GM15510 (cell line): ENCODE data around the gene TMEM263.

Source experiments
- POLR2A ChIP-seq: IDR thresholded peaks from 3 replicates; pipeline ENCODE4 v1.6.1; 2011; ENCODE audit warnings: borderline replicate concordance; ENCODE audit not compliant: insufficient read length; ENCODE audit errors: extremely low read depth

Gene TMEM263

GRCh38 chr12:106955377-106956047 lies at the start of gene TMEM263:
Gene TMEM263 (plus strand): TSS chr12:106955907. CDS start chr12:106967117, 11,210 bp downstream.
- TF ChIP-seq POLR2A = peak; percentile 87

DNA sequence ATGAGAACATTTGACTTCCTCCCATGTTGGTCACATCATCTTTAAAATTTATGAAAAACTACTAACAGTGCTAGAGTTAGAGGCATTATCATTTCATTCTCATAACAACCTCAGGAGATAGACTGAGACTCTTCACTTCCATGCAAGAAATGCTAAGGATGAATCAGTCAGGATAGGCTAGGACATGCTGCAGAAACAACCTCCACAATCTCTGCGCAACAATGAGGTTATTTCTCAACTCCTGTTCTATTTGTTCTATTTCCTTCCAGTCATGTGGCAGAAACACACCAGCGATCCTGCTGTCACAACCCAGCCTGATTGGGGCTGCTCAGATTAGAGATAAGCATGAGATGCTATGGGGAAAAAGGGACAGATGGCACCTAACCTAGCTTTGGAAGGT lies 49.0 kb upstream of the TMEM263 start:
- TF ChIP-seq POLR2A = no peak

GRCh38 chr12:106907411-106907810 lies 48.3 kb upstream of the TMEM263 start:
- no peak for TF ChIP-seq POLR2A

GRCh38 chr12:106907846-106908245 lies 47.9 kb upstream of the TMEM263 start:
- TF ChIP-seq POLR2A = no peak

GRCh38 chr12:106908561-106908960 lies 47.1 kb upstream of the TMEM263 start:
- no peak for TF ChIP-seq POLR2A

DNA sequence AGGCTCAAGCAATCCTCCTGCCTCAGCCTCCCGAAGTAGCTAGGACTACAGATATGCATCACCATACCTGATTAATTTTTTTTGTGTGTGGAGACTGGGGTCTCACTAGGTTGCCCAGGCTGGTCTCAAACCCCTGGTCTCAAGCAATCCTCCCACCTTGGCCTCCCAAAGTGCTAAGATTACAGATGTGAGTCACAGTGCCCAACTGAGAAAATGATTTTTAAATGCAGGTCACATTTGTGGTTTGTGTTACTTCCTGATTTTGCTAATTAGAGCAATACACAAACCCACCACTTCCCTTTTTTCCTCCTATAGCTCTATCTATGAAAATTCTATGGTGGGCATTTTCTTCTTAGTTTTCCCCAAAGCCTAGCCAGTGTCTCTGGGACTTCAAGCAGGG lies 45.5 kb upstream of the TMEM263 start:
- no peak for TF ChIP-seq POLR2A

GRCh38 chr12:106911581-106911980 lies 44.1 kb upstream of the TMEM263 start:
- TF ChIP-seq POLR2A = no peak

- no peak for TF ChIP-seq POLR2A
Measured at GRCh38 chr12:106913456-106913855, 42.3 kb upstream of the TMEM263 start.

GRCh38 chr12:106914796-106915634 lies 40.7 kb upstream of the TMEM263 start:
- no peak for TF ChIP-seq POLR2A

DNA sequence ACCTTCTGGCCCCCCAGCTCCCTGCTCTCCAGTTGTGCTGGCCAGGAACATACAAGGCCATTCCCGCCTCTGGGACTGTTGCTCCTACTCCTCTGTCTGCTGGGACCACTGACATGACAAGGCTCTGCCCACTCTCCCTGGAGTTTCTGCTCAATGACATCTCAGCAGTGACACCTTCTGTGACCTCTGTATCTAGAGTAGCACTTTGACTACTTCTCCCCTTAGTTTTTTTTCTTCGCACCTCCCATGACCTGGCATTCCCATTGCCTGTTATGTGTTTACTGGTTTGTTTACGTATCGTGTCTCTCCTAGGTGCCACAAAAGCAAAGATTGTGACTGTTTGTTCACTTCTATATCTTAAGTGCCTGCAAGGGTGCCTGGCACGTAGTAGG lies 40.1 kb upstream of the TMEM263 start:
- TF ChIP-seq POLR2A = no peak

DNA sequence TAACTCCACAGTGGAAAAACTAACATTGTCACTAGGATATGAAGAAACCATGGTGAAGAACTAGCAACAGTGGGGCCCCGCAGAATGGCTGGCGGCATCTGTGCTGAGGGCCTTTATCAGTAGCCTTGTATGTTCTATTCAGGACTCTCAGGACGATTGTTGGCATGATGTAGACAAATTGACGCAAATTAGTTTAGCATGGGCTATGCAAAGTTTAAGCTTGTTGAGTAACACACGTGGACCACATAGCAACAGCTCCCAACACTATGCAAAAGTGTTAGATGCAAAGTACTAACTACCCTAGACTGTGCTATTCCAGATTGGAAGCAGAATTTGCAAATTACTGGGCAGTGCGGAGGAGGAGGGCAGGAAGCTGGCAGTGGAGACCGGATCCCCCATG lies 38.2 kb upstream of the TMEM263 start:
- TF ChIP-seq POLR2A = no peak

GRCh38 chr12:106918746-106919145 lies 37.0 kb upstream of the TMEM263 start:
- no peak for TF ChIP-seq POLR2A

DNA sequence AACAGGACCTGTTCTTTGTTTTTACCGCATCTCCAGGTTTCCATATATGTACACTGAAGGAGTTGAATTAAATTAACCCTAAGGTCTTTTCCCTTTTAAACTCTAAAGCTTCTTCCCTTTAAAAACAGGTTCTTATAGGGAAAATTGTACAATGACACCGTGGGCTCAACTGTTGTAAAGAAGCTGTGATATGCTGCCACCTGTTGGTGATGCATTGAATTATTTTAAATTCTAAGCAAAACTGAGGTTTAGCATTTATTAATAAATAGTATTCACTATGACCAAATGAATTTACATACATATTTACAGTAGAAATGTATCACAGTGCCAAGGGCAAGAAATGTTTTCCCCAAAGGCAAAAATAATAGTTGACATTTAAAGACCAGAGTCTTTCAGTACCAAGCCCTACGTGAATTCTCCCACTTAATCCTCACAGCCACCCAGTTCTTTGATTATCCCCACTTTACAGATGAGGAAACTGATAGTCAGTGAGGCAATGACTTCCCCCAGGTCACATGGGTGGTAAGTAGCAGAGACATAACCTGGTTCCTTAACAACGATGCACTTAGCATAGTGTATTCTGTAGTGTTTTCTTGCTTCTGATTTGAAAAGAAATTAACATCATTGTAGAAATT lies 35.7 kb upstream of the TMEM263 start:
- no peak for TF ChIP-seq POLR2A

GRCh38 chr12:106924268-106924861 lies 31.3 kb upstream of the TMEM263 start:
- TF ChIP-seq POLR2A = no peak

GRCh38 chr12:106926657-106927056 lies 29.1 kb upstream of the TMEM263 start:
- no peak for TF ChIP-seq POLR2A

DNA sequence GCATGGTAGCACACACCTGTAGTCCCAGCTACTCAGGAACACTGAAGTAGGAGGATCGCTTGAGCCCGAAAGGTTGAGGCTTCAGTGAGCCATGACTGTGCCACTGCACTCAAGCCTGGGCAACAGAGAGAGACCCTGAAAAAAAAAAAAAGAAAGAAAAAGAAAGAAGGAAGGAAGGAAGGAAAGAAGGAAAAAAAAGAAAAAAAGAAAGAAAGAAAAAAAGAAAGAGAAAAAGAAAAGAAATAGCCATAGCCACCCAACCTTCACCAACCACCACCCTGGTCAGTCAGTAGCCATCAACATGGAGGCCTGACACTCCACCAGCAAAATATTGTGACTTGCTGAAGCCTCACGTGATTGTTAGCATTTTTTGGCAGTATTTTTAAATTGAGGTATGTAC lies 21.4 kb upstream of the TMEM263 start:
- no peak for TF ChIP-seq POLR2A

- TF ChIP-seq POLR2A = no peak
Measured at GRCh38 chr12:106941481-106942156, 14.1 kb upstream of the TMEM263 start.
